D721Med (cell line): ENCODE results near the gene MRPS6.

ENCODE experiments used
- DNase-seq: peaks from one replicate; pipeline ENCODE4 v3.0.0; 2011; ENCODE audit warnings: low spot score; ENCODE audit not compliant: insufficient read length
- FAIRE-seq: peaks from 2 replicates; lab custom pipeline; 2011; peaks lifted over from hg19 to GRCh38; lab: Jason Lieb, UNC
- CTCF ChIP-seq: IDR thresholded peaks from 2 replicates; pipeline ENCODE4 v1.5.1; 2012; ENCODE audit warnings: mild to moderate bottlenecking, control low read depth; ENCODE audit not compliant: insufficient read depth; ENCODE audit errors: missing control alignments

Gene MRPS6

GRCh38 chr21:34076835-34077234, 3.5 kb downstream of the MRPS6 start:
- DNase-seq (no peak), FAIRE-seq (no peak)
- no peak for TF ChIP-seq CTCF

GRCh38 chr21:34077888-34078287, 4.5 kb downstream of the MRPS6 start:
- FAIRE-seq (no peak), DNase-seq (no peak)
- TF ChIP-seq CTCF: no peak

GRCh38 chr21:34078915-34079314, 5.5 kb downstream of the MRPS6 start:
- FAIRE-seq (no peak), DNase-seq (no peak)
- TF ChIP-seq CTCF: no peak

GRCh38 chr21:34080710-34081109, 7.3 kb downstream of the MRPS6 start:
- no peak for DNase-seq
- FAIRE-seq: no peak
- no peak for TF ChIP-seq CTCF

GRCh38 chr21:34082769-34083168, 9.4 kb downstream of the MRPS6 start:
- no peak for TF ChIP-seq CTCF
- FAIRE-seq: no peak
- DNase-seq: no peak

- FAIRE-seq (no peak), DNase-seq (no peak)
- no peak for TF ChIP-seq CTCF
Observed at GRCh38 chr21:34083357-34083756, 10.0 kb downstream of the MRPS6 start.

GRCh38 chr21:34085129-34085528, 11.8 kb downstream of the MRPS6 start:
- FAIRE-seq: no peak
- no peak for TF ChIP-seq CTCF

More at GRCh38 chr21:34085129-34085528, 11.8 kb downstream of the MRPS6 start:
- DNase-seq: no peak
